Measurements from ENCODE around the gene PDE4D.
A peak's percentile ranks its signal among the peaks of the same experiment; 100 is the strongest.

The PDE4D gene

DNA sequence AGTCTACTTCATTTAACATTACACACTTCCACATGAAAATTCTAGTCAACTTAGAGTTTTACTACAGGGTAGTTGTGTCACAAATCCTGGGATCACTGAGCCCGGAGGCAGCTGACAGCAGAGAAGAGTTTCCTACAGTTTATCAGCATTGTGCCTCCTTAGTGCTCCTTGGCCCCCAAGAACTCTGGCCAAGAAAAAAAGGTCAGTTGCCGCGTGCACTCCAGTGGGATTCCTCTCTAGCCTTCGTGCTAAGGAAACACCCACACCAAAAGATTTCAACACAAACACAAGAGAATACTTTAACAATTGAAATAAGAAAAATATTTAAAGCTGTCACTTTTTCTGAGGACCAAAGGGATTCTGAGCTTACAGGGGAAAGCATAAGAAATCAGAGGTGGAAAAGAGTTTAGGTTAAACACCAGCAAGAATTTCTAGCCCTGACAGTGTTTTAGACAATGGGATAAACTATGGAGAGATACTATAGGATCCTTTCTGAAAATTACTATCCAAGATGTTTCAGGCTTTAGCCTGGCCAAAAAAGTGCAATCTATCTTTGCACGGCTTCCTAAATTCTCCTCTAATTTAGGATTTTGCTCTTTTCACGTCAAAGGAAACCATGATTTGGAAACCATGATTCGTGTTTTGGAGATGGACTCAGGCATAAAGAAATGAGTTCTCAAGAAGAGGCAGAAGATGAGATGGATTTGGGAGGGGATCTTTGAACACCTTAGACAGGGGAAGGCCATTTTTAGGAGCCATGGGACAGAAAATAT, 703.9 kb downstream of the PDE4D start:
- peak; percentile 91 for FAIRE-seq

DNA sequence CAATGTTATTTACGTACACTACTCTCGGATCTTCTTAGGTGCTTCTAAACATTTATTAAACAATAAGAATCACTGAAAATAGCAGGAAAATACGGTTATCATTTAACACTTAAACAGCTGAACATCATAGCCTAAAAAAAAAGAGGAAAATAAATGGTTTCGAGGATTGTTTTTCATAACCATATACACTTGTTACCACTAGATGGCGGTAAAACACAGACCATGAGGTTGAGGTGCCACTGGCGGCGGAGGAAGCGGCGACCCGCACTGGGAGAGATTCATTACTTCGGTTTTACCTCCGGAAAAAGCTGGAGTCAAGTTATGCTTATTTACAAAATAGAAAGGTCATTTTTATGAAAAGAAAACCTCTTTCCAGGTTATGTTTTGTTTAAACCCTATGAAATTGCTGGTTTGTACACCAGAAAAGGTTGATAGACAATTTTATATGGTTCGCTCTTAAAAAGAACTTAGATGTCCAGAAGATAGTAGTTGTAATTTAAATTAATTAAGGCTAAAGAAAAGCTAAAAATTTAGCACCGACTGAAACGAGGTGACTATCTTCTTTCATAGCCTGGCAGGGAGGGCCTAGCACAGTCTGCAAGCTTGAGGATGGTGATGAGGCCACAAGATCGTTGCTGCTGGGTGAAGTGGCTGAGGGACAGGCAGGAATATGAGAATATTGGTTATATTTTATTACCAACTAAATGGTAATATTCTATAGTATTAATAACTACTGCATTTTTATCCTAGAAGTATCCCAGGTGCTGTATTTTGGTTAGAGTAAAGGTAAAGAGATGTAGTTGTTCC, 704.9 kb downstream of the PDE4D start:
- peak; percentile 91 for FAIRE-seq

DNA sequence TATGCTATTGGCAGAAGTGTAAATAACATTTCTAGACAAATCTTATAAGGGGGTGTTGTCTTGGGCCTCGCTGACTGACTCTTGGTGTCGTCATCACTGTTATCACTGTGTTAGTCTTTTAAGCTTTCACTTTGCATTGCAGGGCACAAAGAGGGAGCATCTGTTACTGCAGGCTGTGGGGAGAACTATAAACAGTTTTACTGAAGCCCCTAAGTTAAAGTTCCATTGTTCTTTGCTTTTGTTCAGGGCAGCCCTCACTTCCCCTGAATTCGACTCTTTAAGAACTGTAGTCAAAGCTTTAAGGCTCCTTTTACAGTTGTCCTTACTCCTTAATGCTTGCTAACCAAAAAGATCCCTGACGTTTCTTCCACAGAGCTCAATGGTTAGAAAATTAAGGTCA, 705.7 kb downstream of the PDE4D start:
- peak; percentile 25 for FAIRE-seq

DNA sequence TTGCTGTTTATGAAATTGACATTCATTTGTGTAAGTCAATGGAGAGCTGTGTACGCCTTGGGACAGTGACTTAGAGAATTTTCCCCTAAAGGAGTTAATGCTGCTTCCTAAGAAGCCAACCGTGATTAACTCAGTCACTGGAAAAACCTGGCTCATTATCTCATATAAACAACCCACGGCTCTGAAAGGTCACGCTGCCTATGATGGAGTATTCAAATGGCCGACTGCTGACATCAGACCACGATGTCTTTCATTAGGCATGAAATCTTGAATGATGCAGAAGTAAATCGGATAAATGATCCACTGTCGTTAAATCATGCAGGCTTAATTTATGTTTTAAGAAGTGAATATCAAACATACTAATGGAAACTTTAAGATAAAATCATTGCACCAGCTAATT, 706.9 kb downstream of the PDE4D start:
- FAIRE-seq, result no peak

DNA sequence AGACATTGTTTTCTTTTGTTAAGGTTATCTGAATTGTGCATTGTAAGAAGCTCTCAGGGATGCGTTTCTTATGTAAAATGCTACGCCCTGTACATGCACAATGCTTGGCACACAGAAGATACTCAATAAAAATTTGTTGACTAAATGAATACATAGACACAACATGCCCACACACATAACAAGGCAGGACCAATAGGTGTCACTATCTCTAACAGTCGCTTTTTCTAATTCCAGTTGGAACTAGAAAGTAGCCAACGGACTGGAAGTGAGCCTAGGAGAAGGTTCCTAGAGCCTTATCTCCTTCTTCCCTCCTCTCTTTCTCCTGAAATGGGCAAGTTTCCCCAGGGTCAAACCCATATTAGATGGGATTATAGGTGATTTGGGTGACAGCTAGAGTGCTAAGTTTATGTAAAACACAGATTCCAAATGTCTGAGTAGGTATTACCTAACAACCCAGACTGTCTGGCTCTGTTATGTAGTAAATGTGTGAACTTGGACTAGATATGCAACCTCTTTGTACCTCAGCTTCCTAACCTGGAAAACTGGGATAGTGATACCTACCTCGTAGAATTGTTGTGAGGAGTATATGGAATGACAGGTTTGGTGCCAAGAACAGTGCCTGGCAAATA, 707.7 kb downstream of the PDE4D start:
- FAIRE-seq, result no peak

- no peak for FAIRE-seq
These were observed 708.8 kb downstream of the PDE4D start for GRCh38 chr5:59184769-59185168.

DNA sequence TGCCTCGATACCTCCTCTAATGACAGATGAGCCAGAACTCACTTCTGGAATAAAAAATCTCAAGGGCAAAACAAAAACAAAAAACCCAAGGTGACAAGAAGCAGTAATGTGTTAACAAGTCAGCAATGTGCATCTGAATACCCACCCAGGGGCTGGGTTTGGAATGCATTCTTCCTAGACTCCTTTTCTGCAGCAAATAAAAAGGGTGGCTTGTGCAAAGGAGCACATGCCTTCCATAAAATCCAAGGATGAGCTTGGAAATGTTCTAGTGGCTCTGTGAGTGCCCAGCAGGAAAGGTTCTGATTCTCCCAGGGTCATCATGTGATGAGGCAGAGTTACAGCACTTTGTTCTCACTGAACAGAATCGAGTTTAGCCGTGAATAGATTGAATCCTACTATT, 710.8 kb downstream of the PDE4D start:
- no peak for FAIRE-seq

- no peak for FAIRE-seq
These were observed 713.0 kb downstream of the PDE4D start for GRCh38 chr5:59180515-59180914.

DNA sequence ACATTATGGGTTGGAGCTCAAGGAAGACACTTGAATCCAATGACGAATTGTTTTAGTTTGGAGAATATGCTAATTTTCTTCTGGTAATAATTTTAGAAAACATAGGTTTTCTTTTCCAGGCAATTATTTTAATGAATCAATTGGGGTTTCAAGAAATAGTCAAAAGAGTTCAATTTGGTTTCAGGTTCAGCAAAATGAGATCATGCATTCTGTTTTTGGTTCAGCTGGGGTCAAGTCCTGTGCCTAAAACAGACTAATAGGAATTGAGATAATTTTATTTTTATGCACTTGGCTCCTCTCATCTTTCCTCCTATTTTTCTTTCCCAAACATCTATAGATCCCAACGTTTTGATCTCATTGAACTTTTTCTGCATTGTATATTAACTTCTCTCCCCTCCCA, 713.8 kb downstream of the PDE4D start:
- no peak for FAIRE-seq

DNA sequence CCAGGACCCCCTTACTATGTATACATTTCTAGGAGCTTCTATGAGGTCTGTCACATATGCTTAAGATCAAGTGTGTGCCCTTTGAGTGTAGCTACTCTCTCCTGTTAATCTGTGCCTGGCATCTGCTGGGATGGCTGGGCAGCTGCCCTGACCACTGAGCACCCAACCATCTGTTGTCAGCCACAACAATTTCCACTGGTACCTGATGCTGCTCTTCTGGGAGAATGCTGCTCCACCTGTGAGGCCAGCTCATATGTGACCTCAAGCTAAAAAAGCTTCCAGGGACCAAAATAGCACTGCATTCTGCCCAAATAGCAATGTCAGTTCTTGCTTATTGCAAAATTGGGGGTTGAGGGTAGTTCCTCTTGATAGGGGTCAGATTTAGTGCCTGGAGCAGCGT, 715.0 kb downstream of the PDE4D start:
- no peak for FAIRE-seq

GRCh38 chr5:59178071-59178470, 715.5 kb downstream of the PDE4D start:
- no peak for FAIRE-seq

GRCh38 chr5:59177644-59178043, 715.9 kb downstream of the PDE4D start:
- FAIRE-seq, result no peak

DNA sequence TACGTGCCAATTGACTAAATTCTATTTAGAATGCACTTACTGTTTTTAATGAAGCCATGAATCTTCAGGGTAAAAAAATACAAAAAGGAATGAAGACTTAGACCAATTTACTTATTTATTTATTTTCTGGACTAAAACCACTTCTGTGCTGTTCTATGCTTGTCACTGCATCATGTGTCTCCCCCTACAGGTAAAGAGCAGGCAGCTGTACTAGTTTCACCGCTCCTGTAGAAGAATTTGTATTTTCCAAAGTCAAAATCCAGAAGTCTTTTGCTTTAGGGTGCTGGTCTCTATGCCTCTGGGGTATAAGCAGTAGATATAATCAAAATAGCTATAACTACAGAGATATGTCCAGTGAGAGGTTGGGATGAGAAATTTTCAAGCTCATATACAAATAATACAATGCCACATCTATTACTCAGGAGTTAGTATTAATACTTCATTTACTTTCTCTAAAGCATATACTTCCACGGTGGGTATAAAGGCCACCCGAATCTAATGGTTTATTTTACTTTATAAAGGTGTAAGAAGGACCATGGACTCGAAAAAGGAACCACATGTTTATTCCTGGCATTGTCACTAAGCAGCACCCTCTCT, 719.2 kb downstream of the PDE4D start:
- FAIRE-seq, result peak; percentile 85

GRCh38 chr5:59173578-59173977, 719.9 kb downstream of the PDE4D start:
- peak; percentile 7 for FAIRE-seq

DNA sequence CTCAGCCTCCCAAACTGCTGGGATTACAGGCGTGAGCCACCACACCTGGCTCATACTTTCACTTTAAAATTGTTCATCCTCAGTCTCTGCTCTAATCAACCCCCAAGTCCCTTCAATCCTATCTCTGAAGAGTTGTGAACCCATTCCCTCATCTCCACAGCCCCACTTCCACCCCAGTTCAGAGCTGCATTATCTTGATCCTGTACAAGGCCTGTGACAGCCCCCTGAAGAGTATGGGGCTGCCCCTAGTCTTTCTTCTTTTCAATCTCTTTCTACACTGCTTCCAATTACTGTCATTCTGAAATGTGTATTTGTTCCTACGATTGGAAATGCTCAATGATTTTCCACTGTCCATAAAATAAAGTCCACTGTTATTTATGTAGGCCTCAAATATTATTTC, 722.4 kb downstream of the PDE4D start:
- FAIRE-seq, result no peak

DNA sequence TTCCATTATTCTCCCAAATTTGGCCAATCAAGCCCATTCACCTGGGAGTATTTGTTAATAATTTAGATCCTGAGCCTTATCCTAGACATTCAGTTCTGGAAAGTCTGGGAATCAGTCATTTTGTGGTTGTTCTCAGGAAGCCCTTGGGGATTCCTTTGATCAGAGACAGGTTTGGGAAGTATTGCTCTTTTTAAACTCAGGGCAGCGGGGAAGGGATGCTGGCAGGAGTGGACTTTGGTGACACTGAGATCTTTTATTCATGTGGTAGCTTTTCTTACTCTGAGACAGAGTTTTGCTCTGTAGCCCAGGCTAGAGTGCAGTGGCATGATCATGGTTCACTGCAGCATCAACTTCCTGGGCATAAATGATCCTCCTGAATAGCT, 723.8 kb downstream of the PDE4D start:
- FAIRE-seq, result no peak

DNA sequence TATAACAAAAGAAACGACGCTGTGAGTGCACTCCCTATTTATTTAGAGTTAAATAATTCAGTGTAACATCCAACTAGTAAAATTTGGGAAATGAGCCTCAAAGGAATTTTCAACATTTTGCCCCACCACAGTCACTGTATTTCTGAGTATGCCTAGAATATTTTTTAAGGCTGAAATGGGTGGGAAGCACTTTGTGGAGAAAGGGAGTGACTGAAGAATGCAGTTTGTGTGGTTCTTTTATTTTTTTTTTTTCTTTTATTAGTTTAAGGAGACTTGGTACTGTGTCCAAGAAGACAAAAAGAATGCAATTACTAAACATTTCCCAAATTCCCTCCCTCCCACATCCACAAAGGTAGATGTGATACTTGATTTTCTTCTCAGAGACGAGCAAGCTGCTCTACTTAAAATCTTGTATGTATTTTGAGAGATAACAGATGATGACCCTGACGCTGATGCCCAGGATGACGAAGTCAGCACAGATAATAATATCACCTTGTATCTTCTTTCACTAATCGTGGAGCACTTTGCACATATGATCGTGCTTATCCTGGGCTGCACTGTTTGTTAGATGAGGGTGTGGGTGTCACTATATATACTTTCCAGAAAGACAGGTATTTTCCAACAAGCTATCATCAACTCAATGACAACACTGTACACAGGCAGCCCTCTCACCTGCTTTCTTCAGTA, 724.3 kb downstream of the PDE4D start:
- no peak for FAIRE-seq

GRCh38 chr5:59168067-59168466, 725.5 kb downstream of the PDE4D start:
- FAIRE-seq, result no peak

- no peak for FAIRE-seq
These were observed 729.3 kb downstream of the PDE4D start for GRCh38 chr5:59164041-59164830.

DNA sequence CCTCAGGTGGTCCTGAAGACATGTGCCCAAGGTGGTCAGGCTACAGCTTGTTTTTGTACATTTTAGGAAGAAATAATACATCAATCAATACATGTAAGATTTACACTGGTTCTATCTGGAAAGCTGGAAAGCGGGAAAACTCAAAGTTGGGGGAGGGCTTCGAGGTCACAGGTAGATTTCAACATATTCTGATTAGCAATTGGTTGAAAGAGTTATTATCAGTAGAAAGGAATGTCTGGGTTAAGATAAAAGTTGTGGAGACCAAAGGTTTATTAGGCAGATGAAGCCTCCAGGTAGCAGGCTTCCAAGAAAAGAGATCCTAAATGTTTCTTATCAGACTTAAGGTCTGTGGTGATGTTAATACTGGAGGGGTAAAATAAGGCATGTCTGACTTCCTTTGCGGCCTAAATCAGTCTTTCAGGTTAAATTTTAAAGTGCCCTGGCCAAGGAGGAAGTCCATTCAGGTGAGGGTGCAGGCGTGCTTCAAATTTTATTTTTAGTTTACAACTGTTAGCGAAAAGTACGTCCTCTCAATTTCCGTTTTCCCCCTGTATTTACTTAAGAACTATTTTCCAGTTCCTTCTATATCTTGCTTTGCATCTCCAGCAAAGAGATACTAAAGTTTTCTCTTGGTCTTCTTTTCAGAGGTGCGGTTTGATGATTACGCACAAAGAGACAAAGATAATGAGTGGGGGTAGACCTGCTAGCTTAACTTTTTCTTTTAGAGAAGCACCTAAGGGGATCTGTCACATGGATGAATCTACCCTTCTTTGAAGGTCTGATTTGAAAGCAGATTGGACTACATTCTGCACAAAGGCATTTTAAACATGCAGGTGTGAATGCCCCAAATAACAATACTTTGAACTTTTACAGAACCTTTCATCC, 732.1 kb downstream of the PDE4D start:
- FAIRE-seq, result no peak

All from TTC549 (cell line).